Measurements from ENCODE around the gene PDCL2.
"Not testable (repeated sequence)": the region's sequence is repeated elsewhere in the genome, so short reads cannot be mapped to it uniquely, and the experiment has no call there.

Gene PDCL2, protein sequence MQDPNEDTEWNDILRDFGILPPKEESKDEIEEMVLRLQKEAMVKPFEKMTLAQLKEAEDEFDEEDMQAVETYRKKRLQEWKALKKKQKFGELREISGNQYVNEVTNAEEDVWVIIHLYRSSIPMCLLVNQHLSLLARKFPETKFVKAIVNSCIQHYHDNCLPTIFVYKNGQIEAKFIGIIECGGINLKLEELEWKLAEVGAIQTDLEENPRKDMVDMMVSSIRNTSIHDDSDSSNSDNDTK

DNA sequence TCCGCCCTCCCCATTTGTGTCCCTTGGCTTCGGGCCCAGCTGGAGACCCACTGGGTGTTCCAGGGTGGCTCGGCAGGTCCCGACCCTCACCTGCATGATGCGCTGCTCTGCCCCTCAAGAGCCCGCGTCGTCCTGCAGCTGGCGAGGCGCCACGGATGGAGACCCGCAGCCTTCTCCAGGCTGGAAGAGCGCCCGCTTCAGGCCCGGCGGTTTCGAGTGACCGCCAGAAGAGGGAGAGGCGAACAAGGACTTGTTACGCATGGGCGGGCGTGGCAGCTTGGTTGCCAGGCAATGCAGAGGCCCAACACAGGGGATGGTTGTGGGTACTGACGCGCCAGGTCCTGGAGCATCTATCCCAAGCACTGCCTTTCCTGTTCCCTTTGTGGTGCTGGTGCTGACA is at the start of gene PDCL2:
Gene PDCL2 (minus strand): TSS at position 232 of the 400 bp plus-strand sequence. CDS start 136 bp downstream, at position 96.
- no peak for DNase-seq (ENCODE audit: low read depth)

DNA sequence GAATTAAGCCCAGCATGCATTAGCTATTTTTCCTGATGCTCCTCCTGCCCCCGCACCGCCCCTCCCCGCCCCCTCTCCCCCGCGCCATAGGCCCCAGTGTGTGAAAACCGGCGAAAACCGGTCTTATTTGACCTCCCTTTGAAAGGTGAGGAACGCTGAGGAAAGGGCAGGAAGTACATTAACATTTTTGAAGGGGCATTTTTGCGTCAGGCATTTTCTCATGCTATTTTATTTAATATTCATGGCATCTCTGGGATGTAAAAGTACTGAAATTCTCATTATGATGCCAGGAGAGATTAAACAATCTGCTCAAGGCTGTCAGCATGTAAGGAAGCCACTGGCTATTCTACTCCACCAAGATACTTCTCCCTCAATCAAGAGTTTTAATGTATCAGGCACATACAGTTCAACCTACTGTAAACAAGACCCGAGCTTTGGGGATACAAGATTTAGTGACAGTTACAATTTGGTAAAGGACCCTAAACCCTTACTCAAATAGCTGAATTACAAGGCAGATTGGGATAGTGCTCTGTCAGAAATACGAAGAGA is 45.3 kb upstream of the PDCL2 start:
- DNase-seq (ENCODE audit: low read depth): no peak

DNA sequence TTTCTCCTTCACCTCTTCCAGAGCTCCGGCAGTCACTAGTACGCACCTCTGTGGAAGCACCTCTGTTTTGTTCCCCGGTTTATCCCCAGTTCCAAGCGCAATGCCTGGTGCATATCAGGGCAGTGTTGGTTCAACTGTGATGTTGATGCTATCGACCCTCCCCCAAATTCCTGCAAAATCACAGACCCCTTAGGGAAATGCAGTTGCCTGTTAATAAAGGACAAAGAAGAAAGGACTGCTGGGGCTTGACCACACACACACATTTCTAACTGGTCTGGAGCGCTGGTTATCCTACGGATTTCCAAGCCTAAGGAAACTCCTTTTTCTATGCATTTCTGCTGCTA is 44.6 kb upstream of the PDCL2 start:
- DNase-seq (ENCODE audit: low read depth): no peak

DNA sequence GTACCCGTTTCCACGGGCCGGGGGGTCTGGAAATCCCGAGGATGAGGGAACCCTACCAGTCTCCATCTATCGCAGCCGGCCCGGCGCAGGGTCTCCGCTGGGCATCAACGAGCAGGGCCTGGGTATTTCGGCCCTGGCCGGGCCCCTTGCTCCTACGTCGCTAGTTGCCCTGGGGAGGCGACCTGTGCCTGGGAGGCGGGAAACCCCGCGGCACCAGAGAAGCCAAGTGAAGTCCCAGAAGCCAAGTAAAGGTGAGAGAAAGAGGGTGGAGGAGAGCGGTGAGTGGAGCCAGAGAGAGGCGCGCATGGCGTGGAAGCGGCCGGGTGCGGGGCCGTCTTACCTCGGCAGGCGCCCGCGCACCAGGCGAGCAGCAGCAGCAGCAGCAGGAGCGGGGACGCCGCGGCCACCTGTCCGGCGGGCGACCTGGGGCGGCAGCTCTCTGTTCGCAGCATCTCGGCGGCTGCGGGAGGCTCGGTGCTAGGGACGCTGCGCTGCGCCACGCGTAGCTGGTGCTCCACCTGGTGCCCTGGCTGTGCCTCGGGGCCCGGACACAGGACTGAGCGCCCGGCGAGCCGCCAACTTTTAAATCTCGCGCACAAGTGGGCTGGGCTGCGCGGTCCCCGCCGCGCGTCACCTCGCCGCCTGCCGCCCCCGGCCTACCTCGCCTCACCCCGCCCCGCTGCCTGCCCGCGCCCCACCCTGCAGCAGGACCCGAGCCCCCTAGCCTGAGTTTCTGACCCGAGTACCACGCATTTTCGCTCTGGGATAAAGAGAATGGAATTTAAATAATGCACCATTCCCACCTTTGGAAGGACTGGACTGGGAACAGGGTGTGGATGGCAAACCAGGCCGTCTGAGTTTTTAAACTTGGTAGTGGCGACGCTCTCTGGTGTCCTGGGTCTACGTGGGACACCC is 44.0 kb upstream of the PDCL2 start, which contains the start of gene NMU:
Gene NMU (minus strand): TSS at position 558 of the 915 bp plus-strand sequence. CDS start 106 bp downstream, at position 452.
- no peak for DNase-seq (ENCODE audit: low read depth)

DNA sequence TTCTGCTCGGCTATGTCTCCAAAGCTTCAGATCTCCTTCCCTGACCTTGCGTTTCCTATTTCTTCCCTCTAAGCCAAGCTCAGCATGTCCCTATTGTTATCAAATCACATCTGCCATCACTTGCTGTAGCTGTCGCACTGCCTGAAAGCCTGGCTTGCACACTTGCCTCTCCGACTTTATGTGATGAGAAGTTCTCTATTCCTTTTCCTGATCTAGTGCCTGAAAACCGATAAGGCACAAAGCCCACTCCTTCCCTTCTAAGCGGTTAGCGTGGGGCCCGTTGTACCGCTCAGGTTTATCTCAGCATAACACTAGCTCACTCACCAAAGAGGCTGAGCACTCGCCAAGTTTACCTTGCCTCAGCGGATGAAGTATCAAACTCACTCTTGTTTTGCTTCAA is 43.2 kb upstream of the PDCL2 start:
- DNase-seq (ENCODE audit: low read depth): no peak

DNA sequence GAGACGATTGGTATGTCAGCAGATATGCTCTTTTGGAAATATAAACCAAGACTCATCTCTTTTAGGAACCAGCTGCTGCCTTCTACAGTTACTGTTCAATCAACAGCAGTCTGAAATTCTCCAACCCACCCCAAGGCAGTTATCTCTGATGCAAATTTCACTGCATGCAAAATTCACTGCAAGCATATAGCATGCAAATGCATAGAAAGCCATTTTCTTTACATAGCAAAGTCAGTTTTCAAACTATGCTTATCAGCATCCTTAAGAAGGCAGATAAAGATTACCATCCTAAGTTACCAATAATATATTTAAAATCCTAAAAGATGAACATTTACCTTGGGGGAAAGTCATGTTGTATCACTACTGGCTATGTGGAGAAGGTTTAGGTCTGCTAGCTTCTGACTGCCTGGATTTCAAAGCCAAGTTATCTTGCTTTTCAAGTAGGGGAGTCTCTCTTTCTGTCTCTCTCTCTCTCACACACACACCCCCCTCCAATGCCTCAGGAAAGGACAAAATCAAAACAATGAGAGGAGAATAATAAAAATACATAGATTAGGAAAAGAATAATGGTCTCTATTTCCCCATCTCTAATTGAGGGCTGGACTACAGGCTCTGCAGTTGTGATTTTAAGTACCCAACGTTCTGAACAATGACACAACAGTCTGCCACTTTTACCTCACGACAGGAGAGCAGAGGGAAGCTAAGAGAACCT is 42.5 kb upstream of the PDCL2 start:
- DNase-seq (ENCODE audit: low read depth): no peak

DNA sequence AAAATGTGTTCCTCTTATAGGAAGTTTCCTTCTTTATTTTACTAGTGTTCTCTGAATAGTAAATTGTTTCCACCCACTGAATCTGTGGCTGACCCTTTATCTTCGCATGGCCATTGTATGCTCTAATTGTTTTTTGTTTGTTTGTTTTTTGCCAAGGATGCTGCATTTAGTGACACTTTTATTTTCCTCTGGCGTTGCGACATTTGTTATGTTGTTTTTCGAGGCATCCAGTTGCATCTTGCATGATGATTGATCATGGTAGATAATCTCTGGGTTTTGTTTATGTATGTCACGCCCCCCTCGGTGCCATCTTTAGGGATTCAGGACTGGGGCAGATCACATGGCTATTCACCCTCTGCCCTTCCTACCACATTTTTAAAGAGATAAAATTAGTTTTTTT is 41.9 kb upstream of the PDCL2 start:
- no peak for DNase-seq (ENCODE audit: low read depth)

DNA sequence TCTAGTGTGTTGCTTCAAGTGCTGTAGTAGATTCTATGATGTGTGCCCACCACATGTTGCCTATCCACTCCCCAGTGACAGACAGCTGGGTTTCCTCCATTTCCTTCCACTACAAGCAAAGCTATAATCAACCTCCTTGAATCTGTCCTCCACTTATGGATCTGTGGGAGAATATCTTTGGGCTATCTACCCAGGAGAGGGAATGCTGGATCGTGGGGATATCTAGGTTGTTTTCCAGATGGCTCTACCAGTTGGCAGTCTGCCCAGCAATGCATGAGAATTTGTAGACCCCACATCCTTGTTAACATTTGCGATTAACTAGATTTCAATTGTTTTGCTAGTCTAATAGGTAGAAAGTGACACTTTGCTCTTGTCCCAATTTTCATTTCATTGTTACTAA is 33.8 kb upstream of the PDCL2 start:
- no peak for DNase-seq (ENCODE audit: low read depth)

DNA sequence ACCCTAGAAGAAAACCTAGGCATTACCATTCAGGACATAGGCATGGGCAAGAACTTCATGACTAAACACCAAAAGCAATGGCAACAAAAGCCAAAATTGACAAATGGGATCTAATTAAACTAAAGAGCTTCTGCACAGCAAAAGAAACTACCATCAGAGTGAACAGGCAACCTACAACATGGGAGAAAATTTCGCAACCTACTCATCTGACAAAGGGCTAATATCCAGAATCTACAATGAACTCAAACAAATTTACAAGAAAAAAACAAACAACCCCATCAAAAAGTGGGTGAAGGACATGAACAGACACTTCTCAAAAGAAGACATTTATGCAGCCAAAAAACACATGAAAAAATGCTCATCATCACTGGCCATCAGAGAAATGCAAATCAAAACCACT is 32.0 kb upstream of the PDCL2 start:
- not testable (repeated sequence) for DNase-seq (ENCODE audit: low read depth)

DNA sequence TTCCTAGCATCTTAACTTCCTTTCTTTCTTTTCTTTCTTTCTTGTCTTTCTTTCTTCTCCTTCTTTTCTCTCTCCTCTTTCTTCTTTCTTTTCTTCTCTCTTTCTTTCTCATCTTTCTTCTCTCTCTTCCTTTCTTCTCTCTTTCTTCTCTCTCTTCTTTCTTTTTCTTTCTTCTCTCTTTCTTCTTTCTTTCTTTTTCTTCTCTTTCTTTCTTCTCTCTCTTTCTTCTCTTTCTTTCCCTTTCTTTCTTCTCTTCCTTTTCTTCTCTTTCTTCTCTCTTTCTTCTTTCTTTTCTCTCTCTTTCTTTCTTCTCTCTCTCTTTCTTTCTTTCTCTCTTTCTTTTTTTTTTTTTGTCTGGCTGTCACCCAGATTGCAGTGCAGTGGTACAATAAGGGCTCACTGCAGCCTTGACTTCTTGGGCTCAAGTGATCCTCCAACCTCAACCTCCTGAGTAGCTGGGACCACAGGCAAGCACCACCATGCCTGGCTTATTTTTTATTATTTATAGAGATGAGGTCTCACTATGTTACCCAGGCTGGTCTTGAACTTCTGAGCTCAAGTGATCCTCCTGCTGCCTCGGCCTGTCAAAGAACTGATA is 26.6 kb upstream of the PDCL2 start:
- no peak for DNase-seq (ENCODE audit: low read depth)

DNA sequence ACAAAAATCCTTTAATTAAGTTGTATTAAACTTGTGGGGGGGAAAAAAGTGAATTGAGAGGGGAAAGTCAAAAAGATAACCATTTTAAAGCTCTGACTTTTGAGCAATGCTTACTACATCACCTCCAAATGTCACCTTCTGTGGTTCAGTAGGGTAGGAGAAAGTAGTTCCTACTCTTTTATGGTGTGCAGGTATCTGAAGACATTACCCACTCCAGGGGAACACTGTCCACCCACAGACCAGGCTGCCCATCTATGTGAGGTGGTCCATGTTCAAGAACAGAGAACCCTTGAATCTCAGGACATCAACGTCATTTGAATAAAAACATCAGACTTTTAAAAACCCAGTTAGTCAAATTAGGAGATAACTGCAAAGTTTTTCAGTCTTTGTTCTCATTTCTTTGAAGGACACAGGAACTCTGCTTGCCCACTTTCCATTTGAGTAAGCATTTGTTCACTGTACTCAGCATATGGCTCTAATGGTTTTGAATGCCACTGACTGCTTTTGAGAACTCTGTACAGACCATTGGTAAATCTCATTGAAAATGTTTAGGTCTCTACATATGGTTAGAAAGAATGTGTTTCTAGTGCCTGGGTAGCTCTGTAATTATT is 25.6 kb upstream of the PDCL2 start:
- DNase-seq (ENCODE audit: low read depth): no peak

DNA sequence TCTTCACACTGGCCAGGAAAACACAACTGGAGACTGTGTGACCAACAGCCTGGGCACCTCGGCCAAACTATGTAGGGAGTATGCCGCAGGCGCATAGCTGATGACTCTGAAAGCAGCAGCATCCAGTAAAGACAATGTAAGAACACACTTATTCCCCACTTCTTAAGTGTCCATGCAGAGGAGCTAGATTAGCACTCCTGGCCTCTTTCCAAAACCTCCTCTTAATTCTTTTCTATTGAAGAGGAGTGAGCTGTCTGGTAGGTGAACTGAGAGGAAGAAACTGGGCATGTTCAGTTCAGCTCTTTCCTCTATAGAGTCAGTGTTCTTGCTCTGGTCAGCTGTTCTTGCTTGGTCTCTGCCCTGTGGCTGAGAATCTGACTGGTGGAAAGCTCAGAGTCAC is 23.0 kb upstream of the PDCL2 start:
- no peak for DNase-seq (ENCODE audit: low read depth)

DNA sequence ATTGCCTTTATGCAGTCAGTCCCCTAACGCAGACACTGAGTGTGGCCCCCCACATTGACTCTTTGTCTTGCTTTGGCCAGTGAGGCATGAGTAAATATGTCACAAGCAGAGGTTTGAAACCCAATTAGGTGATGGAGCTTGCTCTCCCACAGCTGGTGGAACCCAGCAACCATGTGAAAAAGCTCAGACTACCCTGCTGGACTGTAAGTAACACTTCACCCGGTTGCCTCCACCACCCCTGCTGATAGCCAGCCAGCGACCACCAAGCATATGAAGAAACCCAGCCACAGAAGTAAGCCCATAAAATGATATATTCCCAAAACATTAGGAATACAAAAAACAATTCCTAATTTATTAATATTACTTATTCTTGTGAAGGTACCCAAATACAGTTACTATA is 21.6 kb upstream of the PDCL2 start:
- DNase-seq (ENCODE audit: low read depth): no peak

DNA sequence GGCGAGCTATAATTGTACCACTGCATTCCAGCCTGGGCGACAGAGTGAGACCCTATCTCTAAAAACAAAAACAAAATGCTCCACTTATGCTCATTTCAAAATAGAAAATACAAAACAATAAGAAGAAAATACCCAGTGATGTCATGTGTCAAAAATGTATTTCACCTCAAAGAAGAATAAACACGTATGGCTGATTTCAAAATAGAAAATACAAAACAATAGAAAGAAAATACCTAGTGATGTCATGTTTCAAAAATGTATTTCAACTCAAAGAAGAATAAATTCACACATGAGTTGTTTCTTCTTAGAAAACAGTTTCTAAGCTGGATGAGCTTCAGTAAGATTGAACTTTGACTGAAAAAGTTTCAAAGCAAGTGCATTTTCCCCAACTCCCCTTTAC is 20.3 kb upstream of the PDCL2 start:
- no peak for DNase-seq (ENCODE audit: low read depth)

DNA sequence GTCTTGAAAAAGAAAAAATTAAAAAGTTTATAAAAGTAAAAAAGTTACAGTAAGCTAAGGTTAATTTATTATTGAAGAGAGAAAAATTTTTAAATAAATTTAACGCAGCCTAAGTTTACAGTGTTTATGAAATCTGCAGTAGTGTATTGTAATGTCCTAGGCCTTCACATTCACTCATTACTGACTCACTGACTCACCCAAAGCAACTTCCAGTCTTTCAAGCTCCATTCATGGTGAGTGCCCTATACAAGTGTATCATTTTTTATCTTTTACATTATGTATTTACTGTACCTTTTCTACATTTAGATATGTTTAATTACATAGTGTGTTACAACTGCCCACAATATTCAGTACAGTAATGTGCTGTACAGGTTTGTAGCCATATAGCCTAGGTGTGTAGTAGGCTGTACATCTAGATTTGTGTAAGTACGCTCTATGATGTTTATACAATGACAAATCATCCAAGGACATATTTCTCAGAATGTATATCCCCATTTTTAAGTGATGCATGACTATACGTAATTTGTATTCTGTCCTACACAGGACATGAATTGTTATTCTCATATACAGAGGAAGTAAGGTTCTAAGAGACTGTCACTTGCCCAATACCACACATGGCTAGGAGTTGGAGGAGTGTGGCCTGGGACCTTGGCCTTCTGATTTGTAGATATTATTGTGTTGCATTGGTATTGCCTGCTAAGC is 19.5 kb upstream of the PDCL2 start:
- no peak for DNase-seq (ENCODE audit: low read depth)

DNA sequence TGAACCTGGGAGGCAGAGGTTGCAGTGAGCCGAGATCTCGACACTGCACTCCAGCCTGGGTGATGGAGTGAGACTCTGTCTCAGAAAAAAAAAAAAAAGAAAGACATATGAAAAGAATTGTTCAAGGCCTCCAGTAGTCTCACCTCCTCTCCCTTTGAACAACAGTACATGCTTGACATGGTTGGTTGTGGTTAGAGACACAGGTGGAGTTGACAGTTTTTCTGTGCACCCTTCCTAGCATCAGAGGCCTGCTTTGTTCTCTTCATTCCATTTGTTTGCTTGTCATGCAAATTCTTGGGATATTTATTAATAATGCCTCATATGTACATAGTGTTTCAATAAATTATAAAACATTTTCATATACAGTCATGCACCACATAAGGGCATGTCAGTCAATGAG is 18.3 kb upstream of the PDCL2 start:
- DNase-seq (ENCODE audit: low read depth): no peak

DNA sequence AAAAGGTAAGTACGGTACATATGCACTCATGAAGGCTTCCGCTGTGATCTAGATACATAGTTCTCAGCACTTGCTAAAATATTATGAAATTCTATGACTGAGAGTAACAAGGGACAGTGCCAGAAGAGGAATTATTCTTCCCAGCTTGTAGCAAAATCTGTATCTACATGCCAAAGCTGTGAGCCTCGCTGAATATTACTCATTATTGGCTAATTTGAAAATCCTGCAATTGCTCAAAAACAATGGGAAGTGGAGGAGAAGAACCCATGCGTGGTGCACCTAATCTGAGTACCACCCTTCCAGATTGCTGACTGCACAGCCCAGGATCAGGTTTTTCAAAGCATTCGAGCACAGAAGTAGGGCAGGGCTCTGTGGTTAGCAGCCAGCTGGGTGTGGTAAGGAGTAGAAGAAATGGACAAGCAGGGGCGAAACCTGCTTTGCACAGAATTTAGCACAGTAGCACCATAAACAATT is 17.4 kb upstream of the PDCL2 start:
- DNase-seq (ENCODE audit: low read depth): peak; percentile 34

DNA sequence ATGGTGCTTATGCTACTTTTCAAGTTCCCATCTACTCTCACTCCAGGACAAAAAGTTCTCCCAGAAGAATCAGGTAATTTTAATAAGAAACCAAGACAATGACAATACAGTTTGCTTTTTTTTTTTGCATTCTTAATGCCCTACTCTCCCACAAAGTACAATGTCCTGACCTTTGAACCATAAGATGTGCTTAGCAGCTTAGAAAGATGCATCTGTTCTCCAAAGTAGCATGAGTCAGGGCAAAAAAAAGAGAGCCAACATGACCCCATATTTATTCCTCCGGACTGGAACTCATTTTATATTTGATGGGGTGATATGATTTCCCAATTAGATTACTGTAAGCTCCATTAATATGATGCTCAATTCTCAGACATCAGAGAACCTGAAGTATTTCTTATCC is 16.5 kb upstream of the PDCL2 start:
- DNase-seq (ENCODE audit: low read depth): no peak

DNA sequence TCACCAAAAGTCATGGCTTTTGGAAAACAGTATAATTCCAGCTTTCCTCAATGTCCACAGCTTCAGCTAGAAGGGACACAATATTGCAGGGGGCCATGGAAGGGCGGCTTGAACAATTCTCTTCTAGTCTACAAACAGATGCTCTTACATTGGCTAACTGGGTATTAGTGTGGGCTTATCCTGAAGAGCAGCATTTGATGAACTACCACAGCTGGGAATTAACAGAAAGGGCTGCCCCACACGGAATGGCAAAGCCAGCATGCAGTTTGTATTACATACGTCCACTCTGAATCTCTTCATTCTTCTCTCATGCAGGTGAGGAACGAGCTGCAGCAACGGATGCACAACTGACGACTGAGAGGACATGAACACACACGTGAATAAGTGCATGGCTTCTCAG is 13.0 kb upstream of the PDCL2 start:
- no peak for DNase-seq (ENCODE audit: low read depth)

DNA sequence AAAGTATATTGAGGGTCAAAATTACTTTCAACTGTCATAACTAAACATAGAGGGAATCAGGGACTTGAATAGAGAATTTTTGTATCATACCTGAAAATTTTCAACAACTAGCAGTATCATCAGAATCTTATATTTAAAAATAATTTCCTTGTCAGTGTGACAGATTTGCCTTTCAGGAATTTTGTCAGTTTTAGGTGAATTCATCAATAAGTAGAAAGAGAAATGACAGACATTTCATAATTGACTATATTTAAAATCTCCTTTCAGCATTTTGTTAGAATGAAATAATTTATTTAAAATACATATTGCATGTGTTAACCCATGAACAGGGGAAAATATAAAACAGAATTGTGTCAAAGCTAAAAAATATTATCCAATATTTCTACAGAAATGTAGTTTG is 8.6 kb upstream of the PDCL2 start:
- no peak for DNase-seq (ENCODE audit: low read depth)

DNA sequence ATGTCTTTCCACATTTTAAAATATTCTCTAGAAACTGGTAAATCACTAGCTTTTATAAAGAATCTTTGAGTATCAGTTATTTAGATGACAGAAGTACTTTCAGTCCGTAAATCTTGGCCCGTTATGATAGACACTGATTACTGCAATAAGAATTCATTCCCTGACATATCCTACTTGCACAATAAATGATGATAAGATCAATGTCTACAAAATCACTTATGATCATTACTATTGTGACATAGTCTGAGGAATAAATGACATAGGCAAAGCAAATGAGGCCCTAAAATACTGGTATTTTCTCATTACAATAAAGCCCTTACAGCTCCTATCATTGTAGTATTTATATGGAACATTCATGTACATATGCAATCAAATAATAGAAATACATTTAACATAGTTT is 6.6 kb upstream of the PDCL2 start:
- no peak for DNase-seq (ENCODE audit: low read depth)
